Measurements from ENCODE around the gene PSENEN. TPM values are rescaled to one million over a fixed set of nuclear protein-coding genes. Genes with fewer than 3 reads are reported as not detected.

Gene PSENEN
- total and polyA plus RNA-seq, 7 donors: 34.7 to 116 (median 41.0) TPM

DNA sequence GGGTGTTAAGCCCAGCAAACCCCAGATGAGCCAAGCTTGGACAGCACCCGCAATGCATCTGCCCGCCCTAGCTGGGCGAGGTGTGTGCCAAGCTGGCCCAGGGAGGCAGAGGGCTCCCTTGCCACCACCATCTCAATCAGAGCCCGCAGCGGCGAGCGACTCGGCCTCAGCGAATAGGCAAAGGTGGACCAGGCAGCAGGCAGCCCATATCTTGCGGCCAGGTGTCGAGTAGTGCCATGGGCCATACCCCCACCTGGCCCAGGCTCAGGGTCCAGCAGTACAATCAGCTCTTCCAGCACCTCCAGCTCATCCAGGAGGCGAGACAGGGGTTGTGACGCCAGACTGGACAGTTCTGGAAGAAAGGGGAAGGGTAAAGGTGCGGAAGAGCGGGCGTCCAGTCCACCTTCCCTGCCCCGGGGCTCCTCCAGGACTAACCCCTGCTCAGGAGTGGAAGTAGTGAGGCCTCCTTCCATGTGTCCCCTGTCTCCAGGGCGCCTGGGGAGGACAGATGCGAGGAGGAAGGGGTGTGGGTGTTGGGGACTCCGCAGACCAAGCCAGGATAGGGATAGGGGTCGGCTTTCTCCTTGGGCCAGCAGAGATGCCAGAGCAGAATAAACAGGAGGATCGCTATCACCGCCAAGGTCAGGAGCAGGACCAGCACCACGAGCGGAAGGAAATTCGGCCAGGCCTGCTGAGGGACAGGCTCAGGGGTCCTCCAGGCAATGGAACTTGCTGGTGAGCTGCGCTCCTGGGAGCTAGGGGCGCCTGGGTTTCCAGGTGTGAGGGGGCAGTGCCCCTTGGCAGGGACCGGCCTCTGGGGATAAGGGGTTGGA, 6.0 kb upstream of the PSENEN start:
- ATAC-seq (no peak), DNase-seq (no peak)
- peak overlapping the region; percentile 71 for H3K4me3 ChIP-seq
- H3K9me3 ChIP-seq: no peaks in the 10 kb centered on the region
- peak overlapping the region; percentile 69 for H3K27ac ChIP-seq
- intact Hi-C loops (cut with DNase I): loop anchor here in 1 of 2 donors (2.0 kb wide), 1 partner anchor 15 kb away; no protein-coding TSS in a partner anchor
- H3K36me3 ChIP-seq (ENCODE audit: insufficient read depth in 1 of 2, low read depth in 1 of 2): peaks cover 0 to 75% of the 10 kb centered on the region in 2 donors
- TF ChIP-seq, protein P1, sequence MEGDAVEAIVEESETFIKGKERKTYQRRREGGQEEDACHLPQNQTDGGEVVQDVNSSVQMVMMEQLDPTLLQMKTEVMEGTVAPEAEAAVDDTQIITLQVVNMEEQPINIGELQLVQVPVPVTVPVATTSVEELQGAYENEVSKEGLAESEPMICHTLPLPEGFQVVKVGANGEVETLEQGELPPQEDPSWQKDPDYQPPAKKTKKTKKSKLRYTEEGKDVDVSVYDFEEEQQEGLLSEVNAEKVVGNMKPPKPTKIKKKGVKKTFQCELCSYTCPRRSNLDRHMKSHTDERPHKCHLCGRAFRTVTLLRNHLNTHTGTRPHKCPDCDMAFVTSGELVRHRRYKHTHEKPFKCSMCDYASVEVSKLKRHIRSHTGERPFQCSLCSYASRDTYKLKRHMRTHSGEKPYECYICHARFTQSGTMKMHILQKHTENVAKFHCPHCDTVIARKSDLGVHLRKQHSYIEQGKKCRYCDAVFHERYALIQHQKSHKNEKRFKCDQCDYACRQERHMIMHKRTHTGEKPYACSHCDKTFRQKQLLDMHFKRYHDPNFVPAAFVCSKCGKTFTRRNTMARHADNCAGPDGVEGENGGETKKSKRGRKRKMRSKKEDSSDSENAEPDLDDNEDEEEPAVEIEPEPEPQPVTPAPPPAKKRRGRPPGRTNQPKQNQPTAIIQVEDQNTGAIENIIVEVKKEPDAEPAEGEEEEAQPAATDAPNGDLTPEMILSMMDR (IDR thresholded peaks at IDR 0.05): no peak
- peaks cover 19% of the 10 kb centered on the region for H3K4me1 ChIP-seq
- WGBS, 3 donors: 65 to 66% (median 66%) methylated on average over 24 to 29 of the region's 29 CpGs
- no peaks in the 10 kb centered on the region for H3K27me3 ChIP-seq (ENCODE audit: insufficient read depth in 3 of 3, low read length in 2 of 3)

DNA sequence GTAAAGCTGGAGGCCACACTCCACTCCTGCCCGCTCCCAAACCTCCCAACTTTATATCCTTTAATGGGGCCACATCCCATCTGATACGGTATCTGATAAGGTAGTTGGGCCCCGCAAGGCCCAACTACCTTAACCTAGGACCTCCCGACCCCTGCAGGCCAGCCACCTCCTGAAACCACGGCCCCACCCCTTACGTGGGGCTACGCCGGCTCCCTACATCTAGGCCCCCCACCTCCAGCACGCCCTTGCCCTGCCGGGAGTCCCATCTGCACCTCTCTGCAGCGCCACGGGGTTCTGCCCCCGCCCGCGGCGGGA, 5.4 kb upstream of the PSENEN start:
- H3K4me1 ChIP-seq: peaks cover 19% of the 10 kb centered on the region
- TF ChIP-seq, protein P1 (IDR thresholded peaks at IDR 0.05): no peak
- ATAC-seq (no peak), DNase-seq (no peak)
- no peaks in the 10 kb centered on the region for H3K9me3 ChIP-seq
- H3K27me3 ChIP-seq (ENCODE audit: insufficient read depth in 3 of 3, low read length in 2 of 3): no peaks in the 10 kb centered on the region
- peak overlapping the region; percentile 71 for H3K4me3 ChIP-seq
- peaks cover 0 to 69% of the 10 kb centered on the region in 2 donors for H3K36me3 ChIP-seq (ENCODE audit: insufficient read depth in 1 of 2, low read depth in 1 of 2)
- intact Hi-C loops (cut with DNase I): no loop called here
- WGBS, 3 donors: 2 to 6% (median 4%) methylated on average over 16 of the region's 16 CpGs
- H3K27ac ChIP-seq: peak overlapping the region; percentile 69

DNA sequence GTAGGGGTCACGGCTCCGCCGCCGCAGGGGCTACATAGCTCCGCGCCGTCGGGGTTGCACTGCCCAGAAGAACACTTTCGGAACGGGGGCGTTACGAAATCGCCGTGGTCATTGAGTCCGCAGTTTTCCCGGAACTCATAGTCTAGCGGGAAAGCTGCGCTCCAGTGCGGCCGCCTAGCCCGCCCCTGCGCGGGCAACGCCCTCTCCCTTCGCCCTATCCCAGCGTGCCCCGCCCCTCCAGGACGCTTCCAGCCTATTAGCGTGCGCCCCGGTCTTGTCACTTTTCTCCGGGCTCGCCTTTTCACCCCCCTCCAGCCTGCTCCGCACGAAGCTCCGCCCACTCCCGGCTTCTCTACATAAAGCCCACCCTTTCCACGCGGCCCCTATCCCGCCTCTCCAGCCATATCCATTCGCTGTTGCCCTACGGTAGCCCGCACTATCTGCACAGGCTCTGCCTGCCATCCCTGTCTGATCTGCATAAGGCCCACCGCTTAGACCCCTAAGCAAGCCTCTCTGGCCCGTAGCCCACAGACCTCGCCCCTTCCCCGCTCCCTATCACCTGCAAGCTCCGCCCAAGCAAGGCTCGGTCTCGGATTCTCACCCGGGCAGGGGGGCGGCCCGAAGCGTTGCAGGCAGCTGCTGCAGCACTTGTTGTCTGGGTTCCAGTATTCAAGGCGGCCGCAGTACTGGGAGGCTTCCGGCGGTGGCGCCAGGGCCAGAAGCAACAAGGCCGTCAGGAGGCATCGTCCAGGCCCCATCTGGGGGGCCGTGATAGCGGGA, 4.8 kb upstream of the PSENEN start:
- TF ChIP-seq, protein P1 (IDR thresholded peaks at IDR 0.05): no peak
- H3K36me3 ChIP-seq (ENCODE audit: insufficient read depth in 1 of 2, low read depth in 1 of 2): peaks cover 0 to 64% of the 10 kb centered on the region in 2 donors
- intact Hi-C loops (cut with DNase I): no loop called here
- H3K27me3 ChIP-seq (ENCODE audit: insufficient read depth in 3 of 3, low read length in 2 of 3): no peaks in the 10 kb centered on the region
- ATAC-seq (peak; percentile 79 to 83 (median 82)), DNase-seq (peak; percentile 99)
- peak overlapping the region; percentile 73 for H3K27ac ChIP-seq
- H3K9me3 ChIP-seq: no peaks in the 10 kb centered on the region
- H3K4me3 ChIP-seq: peak overlapping the region; percentile 71
- H3K4me1 ChIP-seq: peaks cover 19% of the 10 kb centered on the region
- WGBS, 3 donors: 0% methylated on average over 63 of the region's 63 CpGs

DNA sequence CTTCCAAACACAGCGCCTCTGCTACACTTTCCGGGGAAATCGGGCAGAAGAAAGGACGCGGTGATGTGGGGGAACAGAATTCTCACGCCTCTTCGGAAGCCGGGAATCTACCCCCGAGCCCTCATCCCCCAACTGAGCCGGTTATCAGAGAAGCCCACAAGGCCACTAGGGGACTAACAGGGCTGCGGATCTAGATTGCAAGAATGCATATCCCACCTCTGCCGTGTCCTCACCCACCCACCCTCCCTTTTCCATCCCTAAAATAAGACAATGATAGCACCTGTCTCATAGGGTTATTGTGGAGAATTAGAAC, 4.3 kb upstream of the PSENEN start:
- intact Hi-C loops (cut with DNase I): no loop called here
- 4 to 10% (median 9%) methylated on average over 12 of the region's 12 CpGs for WGBS, 3 donors
- peaks cover 23% of the 10 kb centered on the region for H3K4me1 ChIP-seq
- H3K27me3 ChIP-seq (ENCODE audit: insufficient read depth in 3 of 3, low read length in 2 of 3): no peaks in the 10 kb centered on the region
- H3K27ac ChIP-seq: peak overlapping the region; percentile 73
- ATAC-seq (no peak), DNase-seq (no peak)
- H3K4me3 ChIP-seq: peak overlapping the region; percentile 71
- TF ChIP-seq, protein P1 (IDR thresholded peaks at IDR 0.05): no peak
- H3K9me3 ChIP-seq: no peaks in the 10 kb centered on the region
- H3K36me3 ChIP-seq (ENCODE audit: insufficient read depth in 1 of 2, low read depth in 1 of 2): peaks cover 0 to 58% of the 10 kb centered on the region in 2 donors

All from psoas muscle (tissue), 8 donors.